ENCODE measurements around the gene BAIAP3.

- TF ChIP-seq CTCF (conservative IDR thresholded peaks at IDR 0.05; ENCODE audit: low read length), result no peak
- no peak for TF ChIP-seq EZH2phosphoT487 (IDR thresholded peaks at IDR 0.05; ENCODE audit: borderline replicate concordance, low read depth, low read length)
Observed at GRCh38 chr16:1340730-1341494, 7.5 kb downstream of the BAIAP3 start.

All from OCI-LY7 (cell line).